Calu3 (cell line): Measurements from ENCODE around the gene FXYD1. TPM values are rescaled to one million over a fixed set of nuclear protein-coding genes. Genes with fewer than 3 reads are reported as not detected.
A peak's percentile ranks its signal among the peaks of the same experiment; 100 is the strongest.

Source experiments
- BruUV-seq: library from RNA; stranded (reverse); fragments of 400-500 nt; replicated peaks from 2 replicates; lab custom pipeline; 2021; lab: Mats Ljungman, UMichigan
- CTCF ChIA-PET: fragments of 300-600 bp; sonication (Branson Sonifier 250); formaldehyde crosslinking; loops from one replicate; lab custom pipeline; 2022; ENCODE audit warnings: antibody characterized with exemption; lab: Charles Lee
- DNase-seq: peaks from one replicate; pipeline ENCODE4 v3.0.0; 2022
- H3K27ac Mint-ChIP-seq: one replicate; pipeline ENCODE4 v1.8.0; 2022; ENCODE audit warnings: mixed read lengths; ENCODE audit not compliant: unreplicated experiment
- H3K27me3 Mint-ChIP-seq: one replicate; pipeline ENCODE4 v1.8.0; 2022; ENCODE audit warnings: mixed read lengths; ENCODE audit not compliant: unreplicated experiment
- H3K36me3 Mint-ChIP-seq: one replicate; pipeline ENCODE4 v1.8.0; 2022; ENCODE audit warnings: mild to moderate bottlenecking, moderate library complexity, mixed read lengths; ENCODE audit not compliant: insufficient read depth, unreplicated experiment
- H3K4me1 Mint-ChIP-seq: one replicate; pipeline ENCODE4 v1.8.0; 2022; ENCODE audit warnings: mild to moderate bottlenecking, low read depth, mixed read lengths; ENCODE audit not compliant: unreplicated experiment
- H3K4me3 Mint-ChIP-seq: one replicate; pipeline ENCODE4 v1.8.0; 2022; ENCODE audit warnings: mild to moderate bottlenecking, low read depth, moderate library complexity, mixed read lengths; ENCODE audit not compliant: unreplicated experiment
- H3K9me3 Mint-ChIP-seq: one replicate; pipeline ENCODE4 v1.8.0; 2022; ENCODE audit warnings: low read depth, mixed read lengths; ENCODE audit not compliant: unreplicated experiment
- intact Hi-C: fragments of 100-400 bp; cut with micrococcal nuclease; formaldehyde crosslinking; loops from one replicate; pipeline ENCODE4 v1.10.0; 2022; ENCODE audit not compliant: unreplicated experiment
- total RNA-seq: library from RNA; stranded (reverse); gene quantifications from 2 replicates; pipeline ENCODE4 v1.2.3, GENCODE V29; 2022
- TF ChIP-seq, protein P1 (sequence below): fragments of 200-600 bp; IDR thresholded peaks from one replicate; pipeline ENCODE4 v1.8.0; 2022; ENCODE audit warnings: antibody characterized with exemption; ENCODE audit not compliant: unreplicated experiment

The FXYD1 gene
- total RNA-seq, 1 experiment from 2014 or later, result 1.6 TPM

DNA sequence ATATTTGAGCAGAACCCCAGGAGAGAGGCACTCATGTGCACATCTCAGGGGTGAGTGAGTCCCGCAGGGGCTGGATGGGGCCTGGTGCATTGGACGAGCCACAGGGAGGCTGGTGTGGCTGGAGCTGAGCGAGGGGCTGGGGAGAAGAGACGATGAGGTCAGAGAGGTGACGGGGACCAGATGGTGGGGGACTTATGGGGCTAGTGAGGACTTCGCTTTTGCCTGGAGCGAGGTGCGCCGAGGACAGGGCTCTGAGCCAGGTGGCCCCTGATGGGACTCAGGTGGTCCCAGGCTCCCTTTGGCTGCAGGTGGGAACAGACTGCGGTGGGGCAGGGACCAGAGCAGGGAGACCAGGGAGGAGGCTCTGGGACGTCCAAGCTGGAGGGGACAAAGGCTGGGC is 29.9 kb upstream of the FXYD1 start:
- Mint-ChIP-seq H3K9me3 (peaks cover 3% of the 10 kb centered on the region), H3K27me3 (no peaks in the 10 kb centered on the region), H3K4me3 (peak overlapping the region; percentile 13), H3K4me1 (peaks cover 26% of the 10 kb centered on the region), H3K27ac (peak overlapping the region; percentile 70), H3K36me3 (peaks cover 21% of the 10 kb centered on the region)
- BruUV-seq, result no TSS peak
- intact Hi-C loops, result no loop called here
- TF ChIP-seq, protein P1, sequence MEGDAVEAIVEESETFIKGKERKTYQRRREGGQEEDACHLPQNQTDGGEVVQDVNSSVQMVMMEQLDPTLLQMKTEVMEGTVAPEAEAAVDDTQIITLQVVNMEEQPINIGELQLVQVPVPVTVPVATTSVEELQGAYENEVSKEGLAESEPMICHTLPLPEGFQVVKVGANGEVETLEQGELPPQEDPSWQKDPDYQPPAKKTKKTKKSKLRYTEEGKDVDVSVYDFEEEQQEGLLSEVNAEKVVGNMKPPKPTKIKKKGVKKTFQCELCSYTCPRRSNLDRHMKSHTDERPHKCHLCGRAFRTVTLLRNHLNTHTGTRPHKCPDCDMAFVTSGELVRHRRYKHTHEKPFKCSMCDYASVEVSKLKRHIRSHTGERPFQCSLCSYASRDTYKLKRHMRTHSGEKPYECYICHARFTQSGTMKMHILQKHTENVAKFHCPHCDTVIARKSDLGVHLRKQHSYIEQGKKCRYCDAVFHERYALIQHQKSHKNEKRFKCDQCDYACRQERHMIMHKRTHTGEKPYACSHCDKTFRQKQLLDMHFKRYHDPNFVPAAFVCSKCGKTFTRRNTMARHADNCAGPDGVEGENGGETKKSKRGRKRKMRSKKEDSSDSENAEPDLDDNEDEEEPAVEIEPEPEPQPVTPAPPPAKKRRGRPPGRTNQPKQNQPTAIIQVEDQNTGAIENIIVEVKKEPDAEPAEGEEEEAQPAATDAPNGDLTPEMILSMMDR, result no peak
- DNase-seq, result no peak
- CTCF ChIA-PET, result interaction anchor here (0.5 to 0.6 kb wide), 2 partner anchors 34 to 107 kb away, joined by 3 read pairs; partner anchors contain the start of gene FXYD7

DNA sequence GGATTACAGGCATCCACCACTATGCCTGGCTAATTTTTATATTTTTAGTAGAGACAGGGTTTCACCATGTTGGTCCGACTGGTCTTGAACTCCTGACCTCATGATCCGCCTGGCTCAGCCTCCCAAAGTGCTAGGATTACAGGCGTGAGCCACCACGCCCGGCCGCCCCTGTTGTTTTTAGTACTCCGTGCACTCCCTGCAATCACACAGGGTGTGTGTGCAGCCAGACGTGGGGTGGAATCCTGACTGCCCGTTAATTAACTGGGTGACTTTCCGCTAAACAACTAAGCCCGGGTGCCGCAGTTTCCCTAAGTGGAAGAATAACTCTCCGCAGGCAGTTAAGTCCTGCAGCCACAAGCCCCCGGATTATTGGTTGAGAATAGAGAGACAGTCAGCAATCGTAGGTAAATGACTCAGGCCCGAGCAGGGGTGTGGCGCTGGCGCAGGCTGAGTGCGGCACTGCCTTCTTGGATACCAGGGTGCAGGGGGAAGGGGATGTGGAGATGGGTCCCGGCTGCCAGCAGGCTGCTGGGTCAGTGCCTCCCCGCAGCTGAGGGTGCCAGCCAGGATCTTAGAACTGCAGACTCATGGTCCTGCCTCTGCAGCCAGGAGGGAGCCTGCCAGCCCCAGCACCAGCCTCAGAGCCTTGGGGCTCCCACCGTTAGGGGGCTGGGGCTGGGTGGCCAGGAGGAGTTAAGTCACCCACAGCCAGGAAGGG is 29.1 kb upstream of the FXYD1 start:
- Mint-ChIP-seq H3K36me3 (peaks cover 23% of the 10 kb centered on the region), H3K4me3 (peak overlapping the region; percentile 18), H3K4me1 (peaks cover 31% of the 10 kb centered on the region), H3K27ac (peak overlapping the region; percentile 14), H3K27me3 (no peaks in the 10 kb centered on the region), H3K9me3 (peaks cover 3% of the 10 kb centered on the region)
- intact Hi-C loops, result no loop called here
- peak; percentile 88 for DNase-seq
- TSS peak; percentile 34 for BruUV-seq
- CTCF ChIA-PET, result interaction anchor here (0.5 to 1.3 kb wide), 3 partner anchors 28 to 108 kb away, joined by 3 read pairs; partner anchors contain the start of gene FXYD7
- TF ChIP-seq, protein P1, result no peak

DNA sequence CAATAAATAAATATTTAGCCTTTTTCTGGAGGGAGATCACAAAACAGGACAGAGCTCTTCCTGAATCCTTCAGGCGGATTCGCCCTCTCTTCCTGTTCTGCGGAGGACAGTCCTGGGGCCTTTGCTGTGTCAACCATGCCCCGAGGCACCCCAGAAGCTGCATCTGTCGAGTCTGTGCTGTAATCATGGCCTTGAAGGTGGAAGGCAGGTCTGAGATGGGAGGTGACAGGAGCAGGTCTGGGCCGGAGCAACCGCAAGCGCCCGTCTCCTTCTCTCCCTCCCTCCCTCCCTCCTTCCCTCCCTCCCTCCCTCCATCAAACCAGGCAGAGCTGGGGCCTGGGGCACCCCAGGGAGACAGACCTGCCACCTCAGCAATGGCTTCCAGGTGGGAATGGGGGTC is 27.6 kb upstream of the FXYD1 start:
- TF ChIP-seq, protein P1, result no peak
- Mint-ChIP-seq H3K36me3 (peaks cover 37% of the 10 kb centered on the region), H3K27me3 (no peaks in the 10 kb centered on the region), H3K9me3 (peaks cover 2% of the 10 kb centered on the region), H3K4me3 (no peak overlapping the region), H3K4me1 (peaks cover 38% of the 10 kb centered on the region), H3K27ac (no peak overlapping the region)
- intact Hi-C loops, result no loop called here
- BruUV-seq, result no TSS peak
- no peak for DNase-seq
- CTCF ChIA-PET, result interaction anchor here (0.8 kb wide), 2 partner anchors 15 to 164 kb away, joined by 4 read pairs; no protein-coding TSS in a partner anchor

DNA sequence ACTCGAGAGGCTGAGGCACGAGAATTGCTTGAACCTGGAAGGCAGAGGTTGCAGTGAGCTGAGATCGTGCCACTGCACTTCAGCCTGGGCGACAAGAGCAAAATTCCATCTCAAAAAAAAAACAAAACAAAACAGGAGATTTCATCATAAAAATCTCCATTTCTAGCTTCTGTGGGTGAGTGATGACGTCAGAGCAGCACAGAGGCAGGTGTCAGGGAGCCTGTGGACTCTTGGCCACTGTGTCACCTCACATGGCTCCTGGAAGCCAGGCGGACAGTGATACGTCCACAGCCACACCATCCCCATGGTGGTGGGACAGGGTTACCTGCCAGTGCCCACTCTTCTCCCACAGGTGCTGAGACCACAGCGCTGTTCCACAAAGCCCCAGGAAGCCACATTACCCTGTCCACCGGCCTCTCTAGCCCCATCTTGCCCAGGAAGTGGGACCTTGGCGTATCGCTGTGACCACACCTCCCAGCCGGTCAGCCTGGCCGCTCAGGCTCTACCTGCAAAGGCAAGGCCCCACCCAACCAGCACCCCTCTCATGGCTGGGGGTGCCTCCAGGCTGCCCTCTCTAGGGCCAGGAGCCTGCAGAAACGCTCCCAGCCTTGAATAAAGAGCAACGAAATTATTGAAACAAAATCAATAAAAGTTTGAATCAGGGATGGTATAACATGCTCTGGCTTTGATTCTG is 25.5 kb upstream of the FXYD1 start:
- H3K9me3 Mint-ChIP-seq, result no peaks in the 10 kb centered on the region
- H3K36me3 Mint-ChIP-seq, result peaks cover 46% of the 10 kb centered on the region
- no peak overlapping the region for H3K4me3 Mint-ChIP-seq
- H3K27ac Mint-ChIP-seq, result no peak overlapping the region
- TF ChIP-seq, protein P1, result no peak
- H3K4me1 Mint-ChIP-seq, result peaks cover 53% of the 10 kb centered on the region
- CTCF ChIA-PET, result interaction anchor here (0.7 to 1.2 kb wide), 3 partner anchors 10 to 24 kb away, joined by 3 to 5 read pairs (median 4); no protein-coding TSS in a partner anchor
- H3K27me3 Mint-ChIP-seq, result no peaks in the 10 kb centered on the region
- intact Hi-C loops, result no loop called here
- no peak for DNase-seq
- BruUV-seq, result no TSS peak
